IMR-90 (cell line): Measurements from ENCODE around the gene PRKCG.
A peak's percentile ranks its signal among the peaks of the same experiment; 100 is the strongest.

Experiments
- BHLHE40 ChIP-seq: fragments of 150-350 bp; IDR thresholded peaks from 2 replicates; pipeline ENCODE4 v1.6.1; 2016; ENCODE audit warnings: mild to moderate bottlenecking, low read depth, low read length
- CEBPB ChIP-seq: IDR thresholded peaks from 2 replicates; pipeline ENCODE4 v1.6.1; 2012; ENCODE audit warnings: low read depth, low read length, improper control_type of control experiment
- CTCF ChIP-seq: conservative IDR thresholded peaks from 2 replicates; pipeline ENCODE4 v1.5.1; 2012; ENCODE audit warnings: mild to moderate bottlenecking, low read depth, low read length, improper control_type of control experiment
- FOS ChIP-seq: fragments of 150-350 bp; IDR thresholded peaks from 2 replicates; pipeline ENCODE4 v1.6.1; 2016; ENCODE audit warnings: low read depth, low read length
- MXI1 ChIP-seq: IDR thresholded peaks from 2 replicates; pipeline ENCODE4 v1.6.1; 2012; ENCODE audit warnings: low read depth, mild to moderate bottlenecking, low read length, moderate library complexity, borderline replicate concordance
- POLR2A ChIP-seq: IDR thresholded peaks from 2 replicates; pipeline ENCODE4 v1.6.1; 2012; ENCODE audit warnings: mild to moderate bottlenecking, low read depth, low read length
- RCOR1 ChIP-seq: IDR thresholded peaks from 2 replicates; pipeline ENCODE4 v1.6.1; 2012; ENCODE audit warnings: mild to moderate bottlenecking, low read length, improper control_type of control experiment; ENCODE audit not compliant: insufficient replicate concordance
- SMC3 ChIP-seq: fragments of 150-350 bp; IDR thresholded peaks from 2 replicates; pipeline ENCODE4 v1.6.1; 2016; ENCODE audit warnings: low read depth, mild to moderate bottlenecking, antibody characterized with exemption, low read length, moderate library complexity
- USF2 ChIP-seq: fragments of 150-350 bp; IDR thresholded peaks from 2 replicates; pipeline ENCODE4 v1.6.1; 2017; ENCODE audit warnings: mild to moderate bottlenecking, antibody characterized with exemption, low read length, low read depth

- TF ChIP-seq POLR2A (no peak; the same call in 1 of the 2 replicates), CTCF (peak; percentile 46), RCOR1 (no peak), SMC3 (peak; percentile 29; the same call in 1 of the 2 replicates), USF2 (no peak), FOS (no peak), BHLHE40 (peak; percentile 31), CEBPB (no peak), MXI1 (no peak)
Measured at GRCh38 chr19:53881482-53882390, at the start of gene PRKCG.
